Ascending aorta (tissue), 2 donors: ENCODE measurements around the gene SHISA7. TPM values are rescaled to one million over a fixed set of nuclear protein-coding genes. Genes with fewer than 3 reads are reported as not detected.
"Not testable (repeated sequence)": the region's sequence is repeated elsewhere in the genome, so short reads cannot be mapped to it uniquely, and the experiment has no call there.

Experiments used
- DNase-seq, 2 donors: peaks; one replicate each; pipeline ENCODE4 v3.0.0-alpha.2; 2019; ENCODE audit warnings: low spot score in 2 of 2
- H3K27ac ChIP-seq, 2 donors: fragments of 200-600 bp; sonication (generic); one replicate each; pipeline ENCODE4 v1.5.1; 2016 to 2017; ENCODE audit warnings: mild to moderate bottlenecking in 1 of 2
- H3K27me3 ChIP-seq: fragments of 200-600 bp; sonication (generic); one replicate; pipeline ENCODE4 v1.5.1; 2017
- H3K36me3 ChIP-seq, 2 donors: fragments of 200-600 bp; sonication (generic); one replicate each; pipeline ENCODE4 v1.5.1; 2016
- H3K4me1 ChIP-seq, 2 donors: fragments of 200-600 bp; sonication (generic); one replicate each; pipeline ENCODE4 v1.5.1; 2016 to 2017; ENCODE audit warnings: mild to moderate bottlenecking in 1 of 2
- H3K4me3 ChIP-seq, 2 donors: fragments of 200-600 bp; sonication (generic); one replicate each; pipeline ENCODE4 v1.5.1; 2016 to 2017; ENCODE audit warnings: mild to moderate bottlenecking in 1 of 2
- H3K9me3 ChIP-seq, 2 donors: fragments of 200-600 bp; sonication (generic); one replicate each; pipeline ENCODE4 v1.5.1; 2016
- intact Hi-C: fragments of 100-400 bp; cut with DNase I; formaldehyde crosslinking; loops from one replicate; pipeline ENCODE4 v1.15.1; 2023
- total RNA-seq: library from RNA; depleted of rRNA; stranded (reverse); fragments of >200 nt; gene quantifications from one replicate; pipeline ENCODE4 v1.1.0, GENCODE V29; 2016
- TF ChIP-seq, protein P1 (sequence below), 3 experiments: fragments of 200-600 bp in 2 of 3; fragments of 450-650 bp in 1 of 3; sonication (generic) in 2 of 3; IDR thresholded peaks; one replicate each; pipeline ENCODE4 v1.5.1; 2016 to 2019; ENCODE audit warnings: antibody characterized with exemption in 3 of 3, mild to moderate bottlenecking in 1 of 3, moderate library complexity in 1 of 3

The SHISA7 gene
- total RNA-seq, 1 donor from 2014 or later: 0.85 TPM

DNA sequence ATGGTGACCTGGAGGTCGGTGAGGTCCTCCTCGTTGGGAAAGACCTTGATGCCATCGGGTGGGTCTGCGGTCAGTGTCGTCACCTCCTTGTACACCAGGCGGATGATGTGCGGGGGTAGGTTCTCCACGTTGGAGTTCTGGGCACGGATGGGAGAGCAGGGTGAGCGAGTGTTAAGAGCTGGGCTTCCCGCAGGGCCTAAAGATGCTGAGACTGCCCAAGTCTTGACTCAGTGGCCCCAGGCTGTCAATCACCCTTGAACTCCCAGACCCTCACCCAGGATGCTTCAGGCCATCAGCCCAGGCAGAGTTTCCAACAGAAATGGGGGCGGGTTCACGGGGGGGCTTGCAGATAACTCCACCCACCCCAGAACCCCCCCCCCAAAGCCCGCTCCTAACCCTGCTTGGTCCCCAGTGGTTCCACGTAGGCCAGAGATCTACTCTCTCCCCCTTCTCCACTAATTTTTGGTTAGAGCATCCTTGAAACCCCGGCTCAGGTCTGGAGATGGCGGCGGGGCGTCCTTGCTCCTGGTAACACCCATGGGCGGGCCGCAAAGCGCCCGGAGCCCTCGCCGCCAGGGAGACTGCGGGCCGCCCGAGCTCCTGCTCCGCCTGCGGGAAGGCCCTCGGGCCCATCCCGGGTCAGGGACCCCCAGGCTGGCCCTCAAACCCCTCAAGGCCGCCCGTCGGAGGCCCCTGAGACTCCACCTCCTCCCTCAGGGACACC, 36.1 kb downstream of the SHISA7 start:
- peaks cover 16 to 27% of the 10 kb centered on the region in 2 donors for H3K36me3 ChIP-seq
- TF ChIP-seq, protein P1, sequence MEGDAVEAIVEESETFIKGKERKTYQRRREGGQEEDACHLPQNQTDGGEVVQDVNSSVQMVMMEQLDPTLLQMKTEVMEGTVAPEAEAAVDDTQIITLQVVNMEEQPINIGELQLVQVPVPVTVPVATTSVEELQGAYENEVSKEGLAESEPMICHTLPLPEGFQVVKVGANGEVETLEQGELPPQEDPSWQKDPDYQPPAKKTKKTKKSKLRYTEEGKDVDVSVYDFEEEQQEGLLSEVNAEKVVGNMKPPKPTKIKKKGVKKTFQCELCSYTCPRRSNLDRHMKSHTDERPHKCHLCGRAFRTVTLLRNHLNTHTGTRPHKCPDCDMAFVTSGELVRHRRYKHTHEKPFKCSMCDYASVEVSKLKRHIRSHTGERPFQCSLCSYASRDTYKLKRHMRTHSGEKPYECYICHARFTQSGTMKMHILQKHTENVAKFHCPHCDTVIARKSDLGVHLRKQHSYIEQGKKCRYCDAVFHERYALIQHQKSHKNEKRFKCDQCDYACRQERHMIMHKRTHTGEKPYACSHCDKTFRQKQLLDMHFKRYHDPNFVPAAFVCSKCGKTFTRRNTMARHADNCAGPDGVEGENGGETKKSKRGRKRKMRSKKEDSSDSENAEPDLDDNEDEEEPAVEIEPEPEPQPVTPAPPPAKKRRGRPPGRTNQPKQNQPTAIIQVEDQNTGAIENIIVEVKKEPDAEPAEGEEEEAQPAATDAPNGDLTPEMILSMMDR (IDR thresholded peaks at IDR 0.05): no peak
- peak overlapping the region; percentile 96 to 99 for H3K27ac ChIP-seq
- intact Hi-C loops: loop anchor here (1.0 to 10.0 kb wide), 6 partner anchors 21 to 1540 kb away; partner anchors contain the start of genes LENG9, MYADM, PPP1R12C and ZSCAN5A
- peak overlapping the region; percentile 86 to 92 for H3K4me3 ChIP-seq
- peak in 1 of 2 donors; percentile 71 for DNase-seq
- no peaks in the 10 kb centered on the region for H3K27me3 ChIP-seq
- no peaks in the 10 kb centered on the region for H3K9me3 ChIP-seq
- peaks cover 11 to 13% of the 10 kb centered on the region in 2 donors for H3K4me1 ChIP-seq

DNA sequence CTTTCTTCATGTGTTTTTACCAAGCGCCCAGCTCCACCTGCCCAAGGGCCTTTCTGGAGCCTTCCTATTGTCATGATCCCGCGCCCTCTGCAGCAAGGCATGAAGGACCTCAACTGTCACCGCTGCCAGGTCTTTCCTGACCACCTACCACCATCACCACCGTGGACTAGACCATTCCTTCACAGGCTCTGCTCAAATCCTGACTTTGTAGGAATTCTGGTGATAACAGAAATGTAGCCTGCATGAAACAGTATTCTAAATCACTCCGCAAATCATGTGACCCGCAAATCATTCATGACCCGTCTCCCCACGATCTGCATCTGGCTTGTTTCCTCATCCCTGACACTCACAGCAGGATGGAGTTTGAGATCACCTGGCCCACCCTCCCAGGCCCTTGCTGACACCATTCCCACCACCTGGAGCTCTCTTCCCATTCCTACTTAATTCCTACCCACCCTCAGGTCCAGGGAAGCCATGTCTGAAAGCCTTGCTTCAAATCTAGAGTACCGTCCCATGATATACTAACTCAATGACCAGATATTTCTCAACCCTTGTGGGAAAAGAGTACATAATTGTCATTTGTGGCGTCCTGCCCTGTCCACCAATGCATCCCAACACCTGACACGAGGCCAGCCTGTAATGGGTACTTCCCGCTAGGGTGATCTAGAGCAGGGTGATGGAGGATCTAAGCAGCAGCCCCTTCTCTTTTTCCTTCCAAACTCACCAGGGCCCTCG, 36.8 kb downstream of the SHISA7 start:
- Histone ChIP-seq H3K4me3 (peak overlapping the region; percentile 86 to 92), H3K36me3 (peaks cover 19 to 33% of the 10 kb centered on the region in 2 donors), H3K4me1 (peaks cover 11 to 13% of the 10 kb centered on the region in 2 donors), H3K27me3 (no peaks in the 10 kb centered on the region), H3K27ac (no peak overlapping the region), H3K9me3 (no peaks in the 10 kb centered on the region)
- DNase-seq: no peak
- intact Hi-C loops: loop anchor here (5.0 to 10.0 kb wide), 5 partner anchors 96 to 1539 kb away; partner anchors contain the start of genes LENG9, MYADM, PPP1R12C and ZSCAN5A
- TF ChIP-seq, protein P1 (IDR thresholded peaks at IDR 0.05): no peak

DNA sequence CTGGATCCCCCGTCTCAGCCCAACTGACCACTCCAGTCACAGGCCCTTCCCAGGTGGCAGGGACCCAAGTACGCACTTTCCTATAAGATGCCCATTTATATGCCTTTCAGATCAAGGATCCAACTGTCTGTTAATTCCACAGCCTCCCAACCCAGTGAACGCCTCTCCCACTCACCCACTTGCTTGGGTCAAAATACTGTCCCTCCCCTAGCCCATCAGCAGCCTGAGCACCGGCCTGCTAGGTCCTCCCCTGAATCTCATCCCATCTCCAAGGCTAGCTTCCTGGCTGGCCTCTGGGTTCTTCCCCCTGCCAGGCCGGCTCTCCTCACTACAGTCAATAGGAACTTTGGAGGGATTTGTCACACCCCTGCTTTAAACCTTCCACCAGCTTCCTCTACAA, 37.5 kb downstream of the SHISA7 start:
- intact Hi-C loops: loop anchor here (5.0 to 10.0 kb wide), 5 partner anchors 97 to 1538 kb away; partner anchors contain the start of genes LENG9, MYADM, PPP1R12C and ZSCAN5A
- Histone ChIP-seq H3K36me3 (peaks cover 19 to 39% of the 10 kb centered on the region in 2 donors), H3K9me3 (no peaks in the 10 kb centered on the region), H3K4me1 (peaks cover 11 to 13% of the 10 kb centered on the region in 2 donors), H3K27me3 (no peaks in the 10 kb centered on the region), H3K4me3 (peak overlapping the region in 1 of 2 donors; percentile 86), H3K27ac (no peak overlapping the region)
- TF ChIP-seq, protein P1 (IDR thresholded peaks at IDR 0.05): no peak
- DNase-seq: no peak

DNA sequence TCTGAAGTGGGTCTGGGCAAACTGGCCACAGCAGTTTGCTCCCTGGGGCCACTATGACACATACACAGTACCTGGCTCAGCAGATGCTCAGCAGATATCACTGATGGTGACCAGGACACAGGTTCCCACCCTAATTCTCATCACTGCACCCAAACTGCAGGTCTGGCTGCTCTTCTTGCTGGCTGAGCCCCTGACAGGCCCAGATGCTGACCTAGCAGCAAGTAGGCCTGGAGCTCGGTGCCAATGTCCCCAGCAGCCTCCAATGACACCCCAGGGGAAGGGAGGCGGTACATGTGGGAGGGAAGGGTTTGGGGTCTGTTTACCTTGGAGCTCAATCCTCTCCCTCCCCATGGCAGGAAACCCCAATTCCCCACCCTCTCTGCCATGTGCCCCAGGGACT, 40.6 kb downstream of the SHISA7 start:
- H3K27ac ChIP-seq: no peak overlapping the region
- TF ChIP-seq, protein P1 (IDR thresholded peaks at IDR 0.05): no peak
- H3K4me3 ChIP-seq: no peak overlapping the region
- intact Hi-C loops: loop anchor here (10.0 kb wide), 1 partner anchor 912 kb away; the partner anchor contains the start of gene ZSCAN5A
- H3K9me3 ChIP-seq: no peaks in the 10 kb centered on the region
- peaks cover 19 to 42% of the 10 kb centered on the region in 2 donors for H3K36me3 ChIP-seq
- peaks cover 7 to 13% of the 10 kb centered on the region in 2 donors for H3K4me1 ChIP-seq
- DNase-seq: no peak
- no peaks in the 10 kb centered on the region for H3K27me3 ChIP-seq

DNA sequence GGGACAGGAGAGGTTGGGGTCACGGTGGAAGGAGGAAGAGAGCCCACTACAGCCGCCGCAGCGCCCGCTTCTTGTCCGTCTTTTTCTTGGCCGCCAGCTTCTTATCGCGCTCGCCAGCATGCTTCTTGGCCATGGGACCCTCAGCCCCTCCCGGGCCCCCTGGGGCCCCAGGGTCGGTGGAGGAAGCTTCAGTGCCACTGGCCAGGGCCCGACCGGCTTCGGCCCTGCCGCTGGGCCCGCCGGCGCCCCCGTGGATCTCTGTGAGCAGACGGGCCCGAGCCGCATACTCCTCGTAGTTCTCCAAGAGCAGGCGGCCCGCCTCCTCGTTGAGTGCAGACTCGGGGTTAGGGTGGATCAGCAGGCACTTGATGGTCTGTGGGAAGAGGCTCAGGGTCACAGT, 41.7 kb downstream of the SHISA7 start:
- not testable (repeated sequence) for H3K4me3 ChIP-seq, H3K27me3 ChIP-seq, H3K27ac ChIP-seq, DNase-seq, H3K4me1 ChIP-seq, H3K9me3 ChIP-seq
- intact Hi-C loops: loop anchor here (10.0 kb wide), 1 partner anchor 913 kb away; the partner anchor contains the start of gene ZSCAN5A
- peaks cover 19 to 42% of the 10 kb centered on the region in 2 donors for H3K36me3 ChIP-seq
